OCI-LY3 (cell line): ENCODE results near the gene IRAK2.

Experiments used
- EZH2phosphoT487 ChIP-seq: fragments of 200-600 bp; shearing (Covaris generic); IDR thresholded peaks from 2 replicates; pipeline ENCODE4 v1.6.1; 2018; ENCODE audit warnings: antibody characterized with exemption, mixed run types, low read depth
- TF ChIP-seq, protein P1 (sequence below): fragments of 200-600, 300-600 bp; sonication (generic); IDR thresholded peaks from 2 replicates; pipeline ENCODE4 v1.5.1; 2014; ENCODE audit warnings: antibody characterized with exemption, low read length, low read depth

DNA sequence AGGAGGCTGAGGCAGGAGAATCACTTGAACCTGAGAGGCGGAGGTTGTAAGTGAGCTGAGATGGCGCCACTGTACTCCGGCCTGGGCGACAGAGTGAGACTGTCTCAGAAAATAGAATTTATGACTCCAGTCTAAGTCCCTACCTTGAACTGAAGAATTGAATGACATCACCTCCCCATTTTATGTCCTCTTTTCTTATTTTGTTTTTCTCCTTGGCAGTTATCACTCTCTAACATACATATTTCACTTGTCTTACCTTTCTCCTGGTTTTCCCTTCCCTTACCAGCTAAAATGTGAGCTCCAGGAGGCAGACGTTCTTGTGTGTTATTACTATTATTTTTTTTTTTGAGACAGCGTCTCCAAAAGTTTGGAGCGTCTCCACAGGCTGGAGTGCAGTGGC lies 91.1 kb downstream of the IRAK2 start:
- TF ChIP-seq, protein P1, sequence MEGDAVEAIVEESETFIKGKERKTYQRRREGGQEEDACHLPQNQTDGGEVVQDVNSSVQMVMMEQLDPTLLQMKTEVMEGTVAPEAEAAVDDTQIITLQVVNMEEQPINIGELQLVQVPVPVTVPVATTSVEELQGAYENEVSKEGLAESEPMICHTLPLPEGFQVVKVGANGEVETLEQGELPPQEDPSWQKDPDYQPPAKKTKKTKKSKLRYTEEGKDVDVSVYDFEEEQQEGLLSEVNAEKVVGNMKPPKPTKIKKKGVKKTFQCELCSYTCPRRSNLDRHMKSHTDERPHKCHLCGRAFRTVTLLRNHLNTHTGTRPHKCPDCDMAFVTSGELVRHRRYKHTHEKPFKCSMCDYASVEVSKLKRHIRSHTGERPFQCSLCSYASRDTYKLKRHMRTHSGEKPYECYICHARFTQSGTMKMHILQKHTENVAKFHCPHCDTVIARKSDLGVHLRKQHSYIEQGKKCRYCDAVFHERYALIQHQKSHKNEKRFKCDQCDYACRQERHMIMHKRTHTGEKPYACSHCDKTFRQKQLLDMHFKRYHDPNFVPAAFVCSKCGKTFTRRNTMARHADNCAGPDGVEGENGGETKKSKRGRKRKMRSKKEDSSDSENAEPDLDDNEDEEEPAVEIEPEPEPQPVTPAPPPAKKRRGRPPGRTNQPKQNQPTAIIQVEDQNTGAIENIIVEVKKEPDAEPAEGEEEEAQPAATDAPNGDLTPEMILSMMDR: no peak
- no peak for TF ChIP-seq EZH2phosphoT487
